ENCODE measurements around the gene PYROXD2.

The PYROXD2 gene

GRCh38 chr10:98391578-98391991 lies 23.4 kb downstream of the PYROXD2 start:
- TF ChIP-seq ZBTB7A (IDR thresholded peaks at IDR 0.05; ENCODE audit: low read depth) (no peak), NFIC (IDR thresholded peaks at IDR 0.05) (no peak), TEAD4 (IDR thresholded peaks at IDR 0.05) (no peak), USF1 (IDR thresholded peaks at IDR 0.05) (no peak)

GRCh38 chr10:98391065-98391464 lies 23.9 kb downstream of the PYROXD2 start:
- TF ChIP-seq TCF12 (IDR thresholded peaks at IDR 0.05; ENCODE audit: low read depth) (no peak), CEBPB (IDR thresholded peaks at IDR 0.05) (no peak), TAF1 (IDR thresholded peaks at IDR 0.05; ENCODE audit: low read depth) (no peak), EGR1 (IDR thresholded peaks at IDR 0.05) (no peak)

GRCh38 chr10:98390406-98390805 lies 24.6 kb downstream of the PYROXD2 start:
- TF ChIP-seq NFIC (IDR thresholded peaks at IDR 0.05) (no peak), CEBPB (IDR thresholded peaks at IDR 0.05) (no peak), TAF1 (IDR thresholded peaks at IDR 0.05; ENCODE audit: low read depth) (no peak), EP300 (IDR thresholded peaks at IDR 0.05; ENCODE audit: borderline replicate concordance) (no peak), CREB1 (IDR thresholded peaks at IDR 0.05; ENCODE audit: low read depth) (no peak), REST (IDR thresholded peaks at IDR 0.05; ENCODE audit: low read depth) (no peak), MAX (IDR thresholded peaks at IDR 0.05) (no peak), TCF12 (IDR thresholded peaks at IDR 0.05; ENCODE audit: low read depth) (no peak), FOXM1 (IDR thresholded peaks at IDR 0.05; ENCODE audit: borderline replicate concordance, low read depth) (no peak), ZBTB7A (IDR thresholded peaks at IDR 0.05; ENCODE audit: low read depth) (no peak), EGR1 (IDR thresholded peaks at IDR 0.05) (no peak), RAD21 (IDR thresholded peaks at IDR 0.05; ENCODE audit: low read depth) (no peak), YY1 (IDR thresholded peaks at IDR 0.05; ENCODE audit: low read depth) (no peak), TEAD4 (IDR thresholded peaks at IDR 0.05) (no peak), USF1 (IDR thresholded peaks at IDR 0.05) (no peak)

- TF ChIP-seq USF1 (IDR thresholded peaks at IDR 0.05) (no peak), YY1 (IDR thresholded peaks at IDR 0.05; ENCODE audit: low read depth) (no peak), TAF1 (IDR thresholded peaks at IDR 0.05; ENCODE audit: low read depth) (no peak)
Observed at GRCh38 chr10:98389398-98389797, 25.6 kb downstream of the PYROXD2 start.

- TF ChIP-seq RAD21 (IDR thresholded peaks at IDR 0.05; ENCODE audit: low read depth): no peak
- TF ChIP-seq REST (IDR thresholded peaks at IDR 0.05; ENCODE audit: low read depth): no peak
- no peak for TF ChIP-seq USF1 (IDR thresholded peaks at IDR 0.05)
Observed at GRCh38 chr10:98388101-98388655, 26.8 kb downstream of the PYROXD2 start.

- no peak for TF ChIP-seq RAD21 (IDR thresholded peaks at IDR 0.05; ENCODE audit: low read depth)
- TF ChIP-seq TCF12 (IDR thresholded peaks at IDR 0.05; ENCODE audit: low read depth): no peak
- TF ChIP-seq REST (IDR thresholded peaks at IDR 0.05; ENCODE audit: low read depth): no peak
- no peak for TF ChIP-seq USF1 (IDR thresholded peaks at IDR 0.05)
Observed at GRCh38 chr10:98384531-98385133, 30.4 kb downstream of the PYROXD2 start.
